BJ (cell line): ENCODE results near the gene NOTCH1. TPM values are rescaled to one million over a fixed set of nuclear protein-coding genes. Genes with fewer than 3 reads are reported as not detected.

Source experiments
- CTCF ChIA-PET: fragments of 350-600 bp; formaldehyde crosslinking; extraction: SDS; loops from one replicate; lab custom pipeline; 2021; ENCODE audit warnings: antibody characterized with exemption, inconsistent platforms; lab: Yijun Ruan, JAX
- POLR2A ChIA-PET: fragments of 300-600 bp; sonication (Branson Sonifier 250); formaldehyde crosslinking; extraction: SDS; loops from one replicate; lab custom pipeline; 2021; ENCODE audit warnings: antibody characterized with exemption; lab: Charles Lee
- DNase-seq: peaks from one replicate; pipeline ENCODE4 v3.0.0-alpha.2; 2011; ENCODE audit warnings: low read depth
- H3K27me3 ChIP-seq: 2 replicates; pipeline ENCODE4 v1.6.0; 2011; ENCODE audit warnings: low read length; ENCODE audit not compliant: control insufficient read depth, insufficient read depth
- H3K36me3 ChIP-seq: 2 replicates; pipeline ENCODE4 v1.5.1; 2011; ENCODE audit warnings: low read length; ENCODE audit not compliant: control insufficient read depth, insufficient read depth
- H3K4me3 ChIP-seq: 2 replicates; pipeline ENCODE4 v1.5.1; 2011; ENCODE audit warnings: low read depth, mild to moderate bottlenecking, control low read depth, low read length
- polyA plus RNA-seq: library from polyadenylated mRNA; depleted of rRNA; stranded (reverse); fragments of >200 nt; gene quantifications from 2 replicates; pipeline ENCODE4 v1.2.3, GENCODE V29; 2011
- TF ChIP-seq, protein P1 (sequence below): IDR thresholded peaks from 2 replicates; pipeline ENCODE4 v1.5.1; 2011; ENCODE audit warnings: low read depth, mild to moderate bottlenecking, control low read depth, inconsistent platforms, low read length, moderate library complexity; ENCODE audit not compliant: insufficient read depth

The NOTCH1 gene
- polyA plus RNA-seq, 1 experiment = 1.3 TPM

- ChIA-PET CTCF (no interaction called here), POLR2A (no interaction called here)
- Histone ChIP-seq H3K4me3 (no peak overlapping the region), H3K27me3 (no peaks in the 10 kb centered on the region), H3K36me3 (peaks cover 59% of the 10 kb centered on the region)
- TF ChIP-seq, protein P1, sequence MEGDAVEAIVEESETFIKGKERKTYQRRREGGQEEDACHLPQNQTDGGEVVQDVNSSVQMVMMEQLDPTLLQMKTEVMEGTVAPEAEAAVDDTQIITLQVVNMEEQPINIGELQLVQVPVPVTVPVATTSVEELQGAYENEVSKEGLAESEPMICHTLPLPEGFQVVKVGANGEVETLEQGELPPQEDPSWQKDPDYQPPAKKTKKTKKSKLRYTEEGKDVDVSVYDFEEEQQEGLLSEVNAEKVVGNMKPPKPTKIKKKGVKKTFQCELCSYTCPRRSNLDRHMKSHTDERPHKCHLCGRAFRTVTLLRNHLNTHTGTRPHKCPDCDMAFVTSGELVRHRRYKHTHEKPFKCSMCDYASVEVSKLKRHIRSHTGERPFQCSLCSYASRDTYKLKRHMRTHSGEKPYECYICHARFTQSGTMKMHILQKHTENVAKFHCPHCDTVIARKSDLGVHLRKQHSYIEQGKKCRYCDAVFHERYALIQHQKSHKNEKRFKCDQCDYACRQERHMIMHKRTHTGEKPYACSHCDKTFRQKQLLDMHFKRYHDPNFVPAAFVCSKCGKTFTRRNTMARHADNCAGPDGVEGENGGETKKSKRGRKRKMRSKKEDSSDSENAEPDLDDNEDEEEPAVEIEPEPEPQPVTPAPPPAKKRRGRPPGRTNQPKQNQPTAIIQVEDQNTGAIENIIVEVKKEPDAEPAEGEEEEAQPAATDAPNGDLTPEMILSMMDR = no peak
- no peak for DNase-seq
These were observed 33.2 kb downstream of the NOTCH1 start for GRCh38 chr9:136512651-136513071.

GRCh38 chr9:136511670-136512592, 33.9 kb downstream of the NOTCH1 start:
- TF ChIP-seq, protein P1 = no peak
- ChIA-PET POLR2A (no interaction called here), CTCF (no interaction called here)
- Histone ChIP-seq H3K4me3 (no peak overlapping the region), H3K27me3 (no peaks in the 10 kb centered on the region), H3K36me3 (peaks cover 61% of the 10 kb centered on the region)
- no peak for DNase-seq

DNA sequence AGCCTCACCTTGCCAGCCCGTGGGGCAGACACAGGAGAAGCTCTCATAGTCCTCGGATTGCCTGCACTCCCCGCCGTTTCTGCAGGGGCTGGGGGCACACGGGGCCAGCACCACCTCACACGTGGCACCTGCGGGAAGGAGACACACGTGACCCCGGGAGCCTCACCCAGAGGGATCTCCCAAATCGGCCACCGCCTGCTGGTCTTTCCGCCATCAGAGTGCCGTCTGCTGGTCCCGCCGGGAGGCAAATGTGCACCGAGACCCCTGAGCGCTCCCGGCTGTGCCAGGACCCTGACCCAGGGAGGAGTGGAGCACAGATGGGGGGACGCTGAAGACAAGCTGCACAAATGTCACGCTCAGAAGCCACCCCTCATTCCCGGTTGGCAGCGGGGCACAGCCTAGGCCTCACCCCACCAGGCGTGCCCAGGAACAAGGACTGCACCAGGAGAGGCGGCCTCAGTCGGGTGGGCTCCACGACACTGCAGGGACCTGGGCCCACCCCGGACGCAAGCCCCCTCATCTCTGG, 34.6 kb downstream of the NOTCH1 start:
- no peak overlapping the region for H3K4me3 ChIP-seq
- DNase-seq = no peak
- POLR2A ChIA-PET = no interaction called here
- TF ChIP-seq, protein P1 = no peak
- CTCF ChIA-PET = no interaction called here
- H3K27me3 ChIP-seq = no peaks in the 10 kb centered on the region
- peaks cover 66% of the 10 kb centered on the region for H3K36me3 ChIP-seq

GRCh38 chr9:136510561-136510960, 35.3 kb downstream of the NOTCH1 start:
- DNase-seq = no peak
- peaks cover 67% of the 10 kb centered on the region for H3K36me3 ChIP-seq
- H3K4me3 ChIP-seq = no peak overlapping the region
- POLR2A ChIA-PET = no interaction called here
- CTCF ChIA-PET = no interaction called here
- no peaks in the 10 kb centered on the region for H3K27me3 ChIP-seq
- TF ChIP-seq, protein P1 = no peak

DNA sequence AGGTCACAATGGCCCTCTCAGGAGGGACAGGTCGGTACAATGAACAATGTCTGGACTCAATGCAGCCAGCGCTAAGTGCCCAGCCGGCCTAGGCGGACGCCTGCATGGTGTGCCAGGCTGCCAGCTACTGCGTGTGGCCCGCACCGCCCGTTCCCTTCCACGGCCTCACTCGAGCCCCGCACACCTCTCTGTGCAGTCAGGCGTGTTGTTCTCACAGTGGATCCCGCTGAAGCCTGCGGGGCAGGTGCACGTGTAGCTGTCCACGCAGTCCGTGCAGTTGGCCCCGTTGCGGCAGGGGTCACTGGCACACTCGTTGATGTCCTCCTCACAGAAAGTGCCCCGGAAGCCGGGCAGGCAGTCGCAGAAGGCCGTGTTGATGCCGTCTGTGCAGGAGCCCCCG, 36.3 kb downstream of the NOTCH1 start:
- no peak overlapping the region for H3K4me3 ChIP-seq
- TF ChIP-seq, protein P1 = no peak
- CTCF ChIA-PET = no interaction called here
- H3K27me3 ChIP-seq = no peaks in the 10 kb centered on the region
- POLR2A ChIA-PET = no interaction called here
- H3K36me3 ChIP-seq = peaks cover 69% of the 10 kb centered on the region
- no peak for DNase-seq
